NAMALWA (cell line): Measurements from ENCODE around the gene FNDC3B.
"Not testable (repeated sequence)": the region's sequence is repeated elsewhere in the genome, so short reads cannot be mapped to it uniquely, and the experiment has no call there.

Experiments
- DNase-seq: peaks from one replicate; pipeline ENCODE4 v3.0.0-alpha.2; 2015; ENCODE audit warnings: low spot score

Gene FNDC3B

DNA sequence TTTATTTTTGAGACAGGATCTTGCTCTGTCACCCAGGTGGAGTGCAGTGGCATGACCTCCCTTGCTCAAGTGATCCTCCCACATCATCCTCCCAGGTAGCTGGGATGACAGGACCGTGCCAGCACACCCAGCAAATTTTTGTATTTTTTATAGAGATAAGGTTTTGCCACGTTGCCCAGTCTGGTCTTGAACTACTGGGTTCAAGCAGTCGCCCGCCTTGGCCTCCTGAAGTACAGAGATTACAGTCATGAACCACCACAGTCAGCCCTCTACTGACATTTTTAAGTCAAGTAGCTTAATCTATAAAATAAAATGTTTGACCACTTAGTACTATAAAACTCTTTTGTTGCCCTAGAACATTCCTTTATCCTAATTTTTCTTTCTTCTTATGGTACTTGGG is 198.8 kb downstream of the FNDC3B start:
- DNase-seq: no peak

DNA sequence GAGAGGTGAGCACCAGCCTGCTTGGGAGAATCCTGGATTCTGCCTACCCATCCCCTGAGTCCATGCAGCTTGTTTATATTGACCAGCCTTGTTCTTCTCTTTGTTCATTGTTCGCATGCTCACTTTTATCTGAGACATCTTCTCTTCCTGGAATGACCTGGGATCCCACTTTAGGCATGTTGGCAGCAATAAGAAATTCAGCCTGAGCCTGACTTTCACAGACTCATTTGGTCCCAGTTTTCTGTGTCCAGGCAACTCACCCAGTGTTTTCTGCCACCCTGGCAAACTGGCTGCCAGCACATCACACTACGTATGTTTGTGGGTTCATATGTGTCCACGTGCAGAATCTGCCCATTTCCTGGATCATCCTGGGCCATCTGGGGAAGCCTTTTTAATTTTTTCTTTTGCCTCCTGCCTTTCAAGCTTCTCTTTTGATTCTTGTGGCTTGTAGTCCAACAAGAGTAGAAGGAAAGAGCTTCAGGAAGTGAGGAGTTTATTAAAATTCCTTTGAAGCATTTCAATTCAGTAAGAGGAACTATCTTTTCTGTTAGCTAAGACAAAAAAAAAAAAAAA is 199.9 kb downstream of the FNDC3B start:
- no peak for DNase-seq

GRCh38 chr3:172241405-172241804 is 202.0 kb downstream of the FNDC3B start:
- DNase-seq: no peak

GRCh38 chr3:172242471-172242870 is 203.1 kb downstream of the FNDC3B start:
- not testable (repeated sequence) for DNase-seq

GRCh38 chr3:172243376-172243775 is 204.0 kb downstream of the FNDC3B start:
- not testable (repeated sequence) for DNase-seq

DNA sequence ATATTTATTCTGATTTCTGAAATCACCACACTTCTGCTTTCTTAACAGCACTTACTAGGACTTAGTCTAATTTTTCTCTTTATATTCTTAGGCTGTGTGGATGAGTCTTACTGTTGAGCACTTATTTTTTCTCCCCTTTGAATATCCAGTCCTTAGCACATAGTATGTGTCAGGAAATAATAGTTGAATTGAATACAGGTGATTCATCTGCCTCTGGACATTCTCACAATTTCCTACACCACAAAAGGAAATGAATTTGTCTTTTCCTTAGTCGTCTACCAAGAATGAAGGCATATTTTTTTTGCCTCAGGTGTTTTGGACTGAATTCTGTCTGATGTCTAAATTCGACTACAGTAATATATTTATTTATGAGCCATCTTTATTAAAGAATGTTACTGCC is 204.6 kb downstream of the FNDC3B start:
- DNase-seq: no peak

GRCh38 chr3:172245241-172245640 is 205.9 kb downstream of the FNDC3B start:
- no peak for DNase-seq

GRCh38 chr3:172246107-172246844 is 206.9 kb downstream of the FNDC3B start:
- DNase-seq: no peak

DNA sequence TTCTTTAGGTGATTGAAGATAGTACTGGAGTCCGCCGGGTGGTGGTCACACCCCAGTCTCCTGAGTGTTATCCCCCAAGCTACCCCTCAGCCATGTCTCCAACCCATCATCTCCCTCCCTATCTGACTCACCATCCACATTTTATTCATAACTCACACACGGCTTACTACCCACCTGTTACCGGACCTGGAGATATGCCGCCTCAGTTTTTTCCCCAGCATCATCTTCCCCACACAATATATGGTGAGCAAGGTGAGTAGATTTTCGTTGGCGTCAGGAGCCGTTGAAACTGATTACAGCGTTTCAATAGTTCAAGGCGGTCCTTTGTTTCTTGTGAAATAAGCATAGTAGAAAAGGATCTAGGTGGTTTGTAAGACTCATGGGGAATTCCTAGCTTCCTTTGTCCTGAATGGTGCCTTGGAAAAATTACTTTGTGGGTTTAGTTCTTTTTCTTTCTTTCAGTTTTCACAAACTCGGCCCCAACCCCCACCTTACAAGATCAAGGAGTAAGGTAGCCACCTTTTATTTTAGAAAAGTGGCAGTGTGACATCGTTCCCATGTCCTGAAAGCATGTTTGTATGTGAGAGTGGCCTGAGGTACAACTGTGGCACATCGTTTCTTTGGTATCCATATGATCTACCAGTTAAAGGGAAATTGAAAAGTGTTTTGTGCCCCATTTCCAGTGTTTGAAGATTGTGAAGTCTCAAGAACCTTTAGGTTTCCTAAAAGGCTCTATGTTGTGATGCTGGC is 208.3 kb downstream of the FNDC3B start:
- no peak for DNase-seq

GRCh38 chr3:172249039-172249438 is 209.7 kb downstream of the FNDC3B start:
- DNase-seq: no peak

GRCh38 chr3:172251211-172251610 is 211.8 kb downstream of the FNDC3B start:
- no peak for DNase-seq

DNA sequence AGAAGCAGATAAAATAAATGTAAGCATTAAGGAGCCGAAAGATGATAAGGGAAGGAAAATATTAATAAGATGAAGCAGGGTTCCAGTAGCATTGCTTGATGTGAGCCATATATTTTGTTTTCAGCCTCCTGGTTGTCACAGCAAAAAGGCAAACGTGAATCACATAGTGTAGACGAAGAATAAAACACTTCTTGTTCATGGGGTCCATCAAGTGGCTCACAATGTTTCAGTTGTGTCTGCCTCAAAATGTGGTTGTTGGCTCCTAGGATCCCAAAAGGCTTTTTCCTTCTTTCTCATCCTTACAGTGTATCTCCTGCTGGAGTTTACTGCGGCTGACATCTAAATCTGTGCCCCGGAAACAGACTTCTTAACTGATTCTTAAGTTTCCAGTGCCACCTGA is 213.8 kb downstream of the FNDC3B start:
- DNase-seq: no peak

DNA sequence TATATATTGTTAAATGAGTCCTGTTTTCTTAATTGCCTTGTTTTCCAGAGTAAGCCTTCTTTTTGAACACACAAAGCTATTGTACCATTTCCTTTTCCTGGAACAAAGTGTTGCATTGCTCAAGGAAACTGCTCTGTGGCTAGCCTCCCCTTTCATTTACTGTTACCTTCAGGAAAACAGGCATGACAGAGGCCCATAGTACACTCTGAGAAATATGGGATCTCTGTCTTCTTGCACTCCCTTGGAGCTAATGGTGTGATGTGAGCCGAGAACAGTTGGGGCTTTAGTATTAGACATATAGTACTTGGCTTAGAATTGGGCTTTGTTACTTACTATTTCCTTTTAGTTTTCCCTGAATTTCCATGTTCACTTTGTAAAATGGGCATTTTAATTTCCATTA is 215.2 kb downstream of the FNDC3B start:
- DNase-seq: no peak

GRCh38 chr3:172255321-172255720 is 215.9 kb downstream of the FNDC3B start:
- DNase-seq: not testable (repeated sequence)

DNA sequence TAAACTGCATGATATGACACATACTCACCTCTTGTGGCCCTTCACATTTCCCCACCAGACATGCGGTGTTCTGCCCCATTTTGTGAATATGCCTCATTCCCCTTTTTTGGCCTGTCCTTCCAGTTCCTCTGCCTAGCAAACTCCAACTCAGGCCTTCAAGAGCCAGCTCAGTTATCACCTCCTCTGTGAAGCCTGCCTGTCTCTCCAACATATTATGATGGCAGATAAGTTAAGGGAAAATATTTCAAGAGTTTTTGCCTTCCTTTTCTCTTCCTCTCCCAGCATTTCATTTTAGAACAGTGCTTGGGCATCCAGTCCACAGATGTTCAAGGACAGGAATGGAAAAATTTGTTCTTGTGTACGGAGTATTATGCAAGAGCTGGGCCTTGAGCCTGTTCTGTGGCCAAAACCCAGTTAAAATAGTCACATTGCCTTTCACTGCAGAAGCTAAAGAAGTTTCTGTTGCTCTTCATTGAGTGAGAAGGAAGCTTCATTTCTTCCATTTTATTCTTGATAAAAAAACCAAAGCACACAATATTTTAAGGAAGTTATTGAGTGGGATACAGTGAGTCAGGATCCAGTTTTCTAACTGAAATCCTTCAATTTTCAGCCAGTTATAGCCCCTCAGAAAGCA is 216.8 kb downstream of the FNDC3B start:
- no peak for DNase-seq

DNA sequence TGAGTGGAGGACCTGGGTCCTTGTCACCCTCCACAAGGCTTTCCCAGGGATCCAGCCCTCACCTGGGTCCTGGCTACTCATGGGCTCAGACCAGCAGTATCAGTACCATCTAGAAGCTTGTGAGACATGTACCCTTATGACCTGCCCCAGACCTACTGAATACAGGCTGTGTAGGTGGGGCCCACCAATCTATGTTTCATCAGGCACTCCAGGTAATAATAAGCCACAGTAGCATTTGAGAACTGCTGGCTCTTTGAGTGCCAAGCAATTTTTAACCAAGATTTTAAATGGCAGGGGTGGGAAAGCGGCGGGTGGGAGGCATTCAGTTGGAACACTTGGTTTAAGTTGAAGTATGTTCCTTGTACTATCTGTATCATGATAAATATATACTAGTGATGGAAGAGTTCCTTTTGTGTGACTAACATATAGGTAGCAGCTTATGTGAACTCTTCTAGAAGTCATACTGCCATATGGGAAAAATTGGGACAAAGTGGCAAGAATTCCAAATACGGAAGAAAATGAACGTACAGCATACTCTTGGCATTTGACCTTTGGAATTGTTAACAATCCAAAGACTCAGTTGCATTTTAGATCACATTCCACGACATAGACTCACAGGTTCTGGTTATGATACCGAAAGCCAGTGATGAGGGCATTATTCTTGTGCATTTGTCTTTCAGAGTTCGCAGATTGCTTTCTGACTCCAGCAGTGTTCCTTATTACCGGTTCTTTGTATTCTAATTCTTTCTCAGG is 218.4 kb downstream of the FNDC3B start:
- no peak for DNase-seq

DNA sequence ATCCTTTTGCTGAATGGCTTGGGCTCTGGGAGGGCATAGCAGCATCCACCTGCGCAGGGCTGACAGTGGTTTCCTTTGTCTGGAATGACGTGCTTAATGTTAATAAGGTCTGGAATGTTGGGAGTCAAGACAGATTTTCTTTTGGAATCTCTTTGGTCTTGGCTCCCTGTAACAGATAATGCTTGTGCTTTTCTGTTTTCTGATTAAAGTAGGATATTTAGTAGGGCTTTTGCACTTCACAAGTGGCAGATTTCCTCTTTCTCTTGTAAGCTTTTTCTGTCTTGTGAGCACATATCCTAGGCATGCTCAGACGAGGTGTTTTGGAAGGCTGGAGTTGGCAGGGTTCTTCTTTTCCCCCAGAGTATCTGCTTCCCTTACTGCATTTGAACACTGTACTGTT is 219.2 kb downstream of the FNDC3B start:
- DNase-seq: no peak

GRCh38 chr3:172259111-172259541 is 219.7 kb downstream of the FNDC3B start:
- DNase-seq: no peak

- no peak for DNase-seq
Measured at GRCh38 chr3:172259726-172260248, 220.4 kb downstream of the FNDC3B start.

DNA sequence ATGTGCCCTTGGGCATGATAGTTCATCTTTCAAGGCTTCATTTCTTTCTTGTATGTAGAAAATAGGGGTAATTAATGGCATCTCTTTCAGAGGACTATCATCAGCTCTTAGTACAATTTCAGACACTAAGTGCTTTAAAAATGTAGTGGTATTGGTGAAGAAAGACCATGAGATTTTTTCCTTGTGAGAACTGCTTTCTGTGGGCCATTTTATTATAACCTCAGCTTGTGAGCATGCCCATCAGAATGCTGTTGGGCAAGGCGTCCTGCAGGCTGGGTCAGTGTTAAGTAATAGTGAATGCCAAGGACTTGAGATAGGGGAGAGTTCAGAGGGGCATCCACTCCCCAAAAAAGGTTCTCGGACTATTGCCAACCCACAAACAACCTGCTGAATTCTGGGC is 221.0 kb downstream of the FNDC3B start:
- DNase-seq: no peak

DNA sequence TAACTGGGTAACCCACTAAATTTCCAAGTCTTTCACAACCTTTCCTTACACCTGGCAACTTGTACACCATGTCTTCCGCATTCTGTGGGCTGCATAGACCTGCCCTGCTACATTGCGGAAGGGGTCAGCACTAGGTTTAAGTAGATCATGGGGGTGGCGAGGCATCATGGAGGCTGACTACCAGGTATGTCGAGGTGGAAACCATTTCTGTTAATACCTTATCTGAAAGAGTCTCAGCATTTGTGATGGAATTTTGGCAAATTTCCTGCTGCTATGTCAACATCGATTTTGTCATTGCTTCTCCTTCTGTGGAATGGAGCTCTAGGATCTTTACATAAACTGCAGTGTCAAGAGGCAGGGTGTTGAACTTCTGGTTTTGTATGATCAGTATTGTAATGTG is 221.7 kb downstream of the FNDC3B start:
- DNase-seq: no peak
